Keratinocyte (primary cell): ENCODE results near the gene MISP. TPM values are rescaled to one million over a fixed set of nuclear protein-coding genes. Genes with fewer than 3 reads are reported as not detected.

Experiments
- DNase-seq: peaks from one replicate; pipeline ENCODE4 v3.0.0-alpha.2; 2011; ENCODE audit warnings: low read depth, missing footprints, low spot score
- FAIRE-seq: peaks from 2 replicates; lab custom pipeline; 2011; peaks lifted over from hg19 to GRCh38; lab: Jason Lieb, UNC
- H2AFZ ChIP-seq: 2 replicates; pipeline ENCODE4 v1.6.0; 2012; ENCODE audit warnings: low read length, control low read depth, inconsistent platforms; ENCODE audit not compliant: control insufficient read depth
- H3K27ac ChIP-seq: 2 replicates; pipeline ENCODE4 v1.5.1; 2011; ENCODE audit warnings: low read length; ENCODE audit not compliant: control insufficient read depth, insufficient read depth
- H3K27me3 ChIP-seq: 3 replicates; pipeline ENCODE4 v1.6.0; 2011; ENCODE audit warnings: low read length; ENCODE audit not compliant: control insufficient read depth, insufficient read depth; ENCODE audit errors: extremely low read depth
- H3K36me3 ChIP-seq, 2 experiments: 2 replicates in 1 of 2; 3 replicates in 1 of 2; pipeline ENCODE4 v1.5.1; 2011; ENCODE audit warnings: low read length in 2 of 2, mild to moderate bottlenecking in 1 of 2; ENCODE audit not compliant: control insufficient read depth in 2 of 2, insufficient read depth in 2 of 2; ENCODE audit errors: extremely low read depth in 1 of 2
- H3K4me1 ChIP-seq: 3 replicates; pipeline ENCODE4 v1.5.1; 2011; ENCODE audit warnings: low read length; ENCODE audit not compliant: control insufficient read depth, insufficient read depth; ENCODE audit errors: extremely low read depth
- H3K4me2 ChIP-seq: 3 replicates; pipeline ENCODE4 v1.6.0; 2011; ENCODE audit warnings: low read depth, low read length; ENCODE audit not compliant: control insufficient read depth, insufficient read depth; ENCODE audit errors: extremely low read depth
- H3K4me3 ChIP-seq, 3 experiments: fragments of 200-600 bp in 1 of 3; sonication (generic) in 1 of 3; 2 replicates in 2 of 3; 3 replicates in 1 of 3; pipeline ENCODE4 v1.5.1; 2011 to 2016; ENCODE audit warnings: low read length in 3 of 3, mild to moderate bottlenecking in 3 of 3, control low read depth in 2 of 3, inconsistent platforms in 1 of 3, low read depth in 1 of 3, mixed read lengths in 1 of 3, mixed run types in 1 of 3, moderate library complexity in 1 of 3; ENCODE audit not compliant: control insufficient read depth in 2 of 3, insufficient read depth in 2 of 3; ENCODE audit errors: extremely low read depth in 1 of 3
- H3K79me2 ChIP-seq: 2 replicates; pipeline ENCODE4 v1.6.0; 2012; ENCODE audit warnings: low read length; ENCODE audit not compliant: control insufficient read depth, insufficient read depth
- H3K9ac ChIP-seq: 3 replicates; pipeline ENCODE4 v1.6.0; 2011; ENCODE audit warnings: low read length; ENCODE audit not compliant: control insufficient read depth, insufficient read depth; ENCODE audit errors: extremely low read depth
- H3K9me1 ChIP-seq: 3 replicates; pipeline ENCODE4 v1.6.0; 2011; ENCODE audit warnings: low read length; ENCODE audit not compliant: control insufficient read depth, insufficient read depth; ENCODE audit errors: extremely low read depth
- H3K9me3 ChIP-seq: 2 replicates; pipeline ENCODE4 v1.5.1; 2012; ENCODE audit warnings: low read depth, low read length; ENCODE audit not compliant: control insufficient read depth
- H4K20me1 ChIP-seq: 3 replicates; pipeline ENCODE4 v1.6.0; 2011; ENCODE audit warnings: low read length; ENCODE audit not compliant: control insufficient read depth, insufficient read depth; ENCODE audit errors: extremely low read depth
- CTCF ChIP-seq, 3 experiments: IDR thresholded peaks in 1 of 3; conservative IDR thresholded peaks in 1 of 3; optimal IDR thresholded peaks in 1 of 3; 2 replicates in 2 of 3; 3 replicates in 1 of 3; pipeline versions ENCODE3 to v1.5.1; 2011; ENCODE audit warnings: low read length in 3 of 3, mild to moderate bottlenecking in 3 of 3, moderate library complexity in 2 of 3, control low read depth in 1 of 3, inconsistent platforms in 1 of 3; ENCODE audit not compliant: insufficient read depth in 2 of 3; ENCODE audit errors: extremely low read depth in 1 of 3
- EZH2 ChIP-seq: IDR thresholded peaks from one replicate; pipeline ENCODE4 v1.6.1; 2012; ENCODE audit warnings: inconsistent platforms, mild to moderate bottlenecking, low read length, moderate library complexity
- dilution Hi-C: fragments of 300-500 bp; cut with MboI; formaldehyde crosslinking; loops from one replicate; pipeline ENCODE4 v1.7.0; 2020; ENCODE audit warnings: low sequenced_read_pairs; ENCODE audit not compliant: extremely low pct_ligation_motif_present
- polyA plus RNA-seq, 5 experiments: library from polyadenylated mRNA; depleted of rRNA in 3 of 5; stranded (reverse) in 3 of 5; stranded (forward) in 1 of 5; unstranded in 1 of 5; fragments of >200 nt; gene quantifications; 1 replicate in 1 of 5; 2 replicates in 3 of 5; 3 replicates in 1 of 5; pipeline versions ENCODE4 v1.2.1 to v1.2.3, GENCODE V29; 2011 to 2012; ENCODE audit warnings: missing spikeins in 2 of 5, low read depth in 1 of 5, low replicate concordance in 1 of 5

Gene MISP
- polyA plus RNA-seq, 1 donor (not counting 4 experiments of a cell fraction or from before 2014, with no cell fraction given): 17.5 TPM

GRCh38 chr19:709196-709964 is 41.5 kb upstream of the MISP start:
- H3K9ac ChIP-seq: no peak overlapping the region
- H3K4me2 ChIP-seq: no peak overlapping the region

GRCh38 chr19:709965-710571 is 40.8 kb upstream of the MISP start:
- TF ChIP-seq EZH2: peak; percentile 82
- no peak for TF ChIP-seq CTCF (optimal IDR thresholded peaks at IDR 0.05 in 1 of 3, IDR thresholded peaks at IDR 0.05 in 1 of 3, conservative IDR thresholded peaks at IDR 0.05 in 1 of 3; ENCODE audit: extremely low read depth in 1 of 3, insufficient read depth in 2 of 3, low read length in 3 of 3)
- Histone ChIP-seq H3K4me2 (no peak overlapping the region), H3K4me3 (no peak overlapping the region), H3K9ac (no peak overlapping the region), H3K27me3 (peaks cover 39% of the 10 kb centered on the region), H4K20me1 (no peaks in the 10 kb centered on the region), H2AFZ (no peak overlapping the region), H3K27ac (no peak overlapping the region), H3K9me1 (no peaks in the 10 kb centered on the region), H3K4me1 (no peaks in the 10 kb centered on the region), H3K36me3 (no peaks in the 10 kb centered on the region), H3K79me2 (no peaks in the 10 kb centered on the region), H3K9me3 (peaks cover 2% of the 10 kb centered on the region)
- dilution Hi-C loops: no loop called here
- FAIRE-seq: no peak
- DNase-seq: no peak

More at GRCh38 chr19:709196-709964, 41.5 kb upstream of the MISP start:
- Histone ChIP-seq H4K20me1 (no peaks in the 10 kb centered on the region), H2AFZ (no peak overlapping the region), H3K4me3 (no peak overlapping the region), H3K4me1 (no peaks in the 10 kb centered on the region), H3K27me3 (peaks cover 40% of the 10 kb centered on the region), H3K79me2 (no peaks in the 10 kb centered on the region), H3K27ac (no peak overlapping the region), H3K9me1 (no peaks in the 10 kb centered on the region), H3K9me3 (peaks cover 2% of the 10 kb centered on the region), H3K36me3 (no peaks in the 10 kb centered on the region)
- DNase-seq (no peak), FAIRE-seq (no peak)
- dilution Hi-C loops: no loop called here
- TF ChIP-seq CTCF (optimal IDR thresholded peaks at IDR 0.05 in 1 of 3, IDR thresholded peaks at IDR 0.05 in 1 of 3, conservative IDR thresholded peaks at IDR 0.05 in 1 of 3; ENCODE audit: extremely low read depth in 1 of 3, insufficient read depth in 2 of 3, low read length in 3 of 3) (no peak), EZH2 (no peak)
